Measurements from ENCODE around the gene DUSP22.

DNA sequence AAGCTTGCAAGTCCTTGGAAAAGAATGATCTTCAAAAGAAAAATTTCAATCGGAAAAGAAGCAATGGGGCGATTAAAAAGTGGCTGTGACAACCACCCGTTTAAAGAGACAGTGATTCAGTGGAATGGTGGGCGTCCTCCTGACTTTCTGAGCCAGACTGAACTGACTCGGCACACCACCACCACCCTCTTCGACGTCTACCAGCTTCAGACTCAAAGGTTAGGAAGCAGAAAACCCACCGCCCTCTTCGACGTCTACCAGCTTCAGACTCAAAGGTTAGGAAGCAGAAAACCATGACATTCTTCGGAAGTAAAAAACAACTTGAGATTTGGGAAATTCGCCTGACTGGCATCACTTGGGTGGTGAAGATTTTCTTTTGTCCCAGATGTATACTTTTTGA, 71.0 kb downstream of the DUSP22 start:
- TF ChIP-seq, protein P1, sequence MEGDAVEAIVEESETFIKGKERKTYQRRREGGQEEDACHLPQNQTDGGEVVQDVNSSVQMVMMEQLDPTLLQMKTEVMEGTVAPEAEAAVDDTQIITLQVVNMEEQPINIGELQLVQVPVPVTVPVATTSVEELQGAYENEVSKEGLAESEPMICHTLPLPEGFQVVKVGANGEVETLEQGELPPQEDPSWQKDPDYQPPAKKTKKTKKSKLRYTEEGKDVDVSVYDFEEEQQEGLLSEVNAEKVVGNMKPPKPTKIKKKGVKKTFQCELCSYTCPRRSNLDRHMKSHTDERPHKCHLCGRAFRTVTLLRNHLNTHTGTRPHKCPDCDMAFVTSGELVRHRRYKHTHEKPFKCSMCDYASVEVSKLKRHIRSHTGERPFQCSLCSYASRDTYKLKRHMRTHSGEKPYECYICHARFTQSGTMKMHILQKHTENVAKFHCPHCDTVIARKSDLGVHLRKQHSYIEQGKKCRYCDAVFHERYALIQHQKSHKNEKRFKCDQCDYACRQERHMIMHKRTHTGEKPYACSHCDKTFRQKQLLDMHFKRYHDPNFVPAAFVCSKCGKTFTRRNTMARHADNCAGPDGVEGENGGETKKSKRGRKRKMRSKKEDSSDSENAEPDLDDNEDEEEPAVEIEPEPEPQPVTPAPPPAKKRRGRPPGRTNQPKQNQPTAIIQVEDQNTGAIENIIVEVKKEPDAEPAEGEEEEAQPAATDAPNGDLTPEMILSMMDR (IDR thresholded peaks at IDR 0.05; ENCODE audit: poor library complexity) = no peak
- TF ChIP-seq EZH2 (IDR thresholded peaks at IDR 0.05; ENCODE audit: borderline replicate concordance) = no peak

Data from hepatocyte (in vitro differentiated cells).